Stimulated activated CD8-positive, alpha-beta memory T cell treated with anti-CD3 and anti-CD28 coated beads, Interleukin-4, amount 100 ng/mL, for 24 hours (primary cell): ENCODE results near the gene MRTFA.
"Not testable (repeated sequence)": the region's sequence is repeated elsewhere in the genome, so short reads cannot be mapped to it uniquely, and the experiment has no call there.

ENCODE experiments used
- DNase-seq: peaks from one replicate; pipeline ENCODE4 v3.0.0-alpha.2; 2020; ENCODE audit warnings: low read depth

The MRTFA gene

DNA sequence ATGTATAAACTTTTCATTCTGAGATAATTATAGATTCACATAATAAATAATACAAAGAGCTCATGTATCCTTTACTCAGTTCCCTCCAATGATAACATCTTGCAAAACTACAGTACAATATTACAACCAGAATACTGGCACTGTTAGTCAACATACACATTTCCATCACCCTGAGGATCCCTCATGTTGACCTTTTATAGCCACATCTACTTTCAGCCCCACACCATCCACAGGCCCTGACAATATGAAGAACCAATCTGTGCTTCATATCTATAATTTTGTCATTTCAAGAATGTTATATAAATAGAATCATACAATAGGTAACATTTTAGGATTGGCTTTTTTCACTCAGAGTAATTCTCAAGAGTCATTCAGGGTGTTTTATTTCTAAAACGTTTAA lies 115.5 kb downstream of the MRTFA start:
- no peak for DNase-seq

DNA sequence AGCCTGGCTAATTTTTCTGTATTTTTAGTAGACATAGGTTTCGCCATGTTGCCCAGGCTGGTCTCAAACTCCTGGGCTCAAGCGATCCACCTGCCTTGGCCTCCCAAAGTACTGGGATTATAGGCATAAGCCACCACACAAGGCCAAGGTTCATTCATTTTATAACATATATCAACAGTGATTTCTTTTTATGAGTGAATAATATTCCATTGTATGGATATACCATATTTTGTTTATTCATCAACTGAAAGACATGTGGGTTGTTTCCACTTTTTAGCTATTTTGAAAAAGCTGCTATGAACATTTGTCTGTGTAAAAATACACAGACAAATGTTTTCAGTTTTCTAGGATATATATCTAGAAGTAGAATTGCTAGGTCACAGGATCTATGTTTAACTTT lies 116.0 kb downstream of the MRTFA start:
- DNase-seq = no peak

DNA sequence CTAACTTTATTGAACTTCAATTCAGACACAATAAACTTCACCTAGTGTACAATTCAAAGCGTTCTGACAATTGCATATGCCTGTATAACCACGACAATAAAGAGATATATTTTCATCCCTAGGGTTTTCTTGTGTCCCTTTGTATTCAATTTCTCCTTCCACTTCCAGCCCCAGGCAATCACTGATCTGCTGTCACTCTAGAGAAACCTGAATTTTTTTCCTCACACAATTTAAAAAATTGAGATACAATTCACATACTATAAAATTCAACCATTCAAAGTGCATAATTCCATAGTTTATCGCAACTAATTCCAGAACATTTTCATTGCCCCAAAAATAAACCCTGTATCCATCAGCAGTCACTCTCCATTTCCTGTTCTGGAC lies 116.6 kb downstream of the MRTFA start:
- DNase-seq = no peak

DNA sequence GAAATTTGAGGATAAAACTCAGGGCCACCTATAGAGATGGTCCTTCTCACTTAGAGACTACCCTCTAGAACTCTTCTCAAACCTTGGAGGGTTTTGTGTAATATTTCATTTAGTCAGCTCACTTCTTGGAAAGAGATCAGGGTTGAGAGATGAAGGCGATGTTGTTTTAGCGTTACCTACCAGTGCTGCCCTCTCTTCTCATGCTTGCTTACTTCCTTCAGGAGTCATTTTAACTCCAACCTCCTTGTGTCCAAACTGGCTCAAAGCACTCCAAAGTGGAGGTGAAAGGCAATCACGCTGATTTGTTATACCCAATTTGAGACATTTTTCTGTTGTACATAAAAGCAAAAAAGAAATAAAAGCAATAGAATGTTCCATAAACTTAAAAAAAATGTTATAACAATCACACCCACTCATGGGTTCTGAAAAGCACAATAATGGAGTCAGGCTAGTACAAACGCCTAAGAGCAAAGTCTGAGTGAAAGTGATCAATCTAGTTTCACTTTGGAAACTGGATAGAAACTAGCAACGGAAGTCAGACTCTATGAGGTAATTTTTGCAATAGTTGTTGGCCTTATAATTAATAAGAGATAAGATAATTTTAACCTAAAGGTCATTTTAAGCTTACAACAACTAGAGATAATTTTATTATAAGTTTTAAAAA lies 117.1 kb downstream of the MRTFA start:
- no peak for DNase-seq

DNA sequence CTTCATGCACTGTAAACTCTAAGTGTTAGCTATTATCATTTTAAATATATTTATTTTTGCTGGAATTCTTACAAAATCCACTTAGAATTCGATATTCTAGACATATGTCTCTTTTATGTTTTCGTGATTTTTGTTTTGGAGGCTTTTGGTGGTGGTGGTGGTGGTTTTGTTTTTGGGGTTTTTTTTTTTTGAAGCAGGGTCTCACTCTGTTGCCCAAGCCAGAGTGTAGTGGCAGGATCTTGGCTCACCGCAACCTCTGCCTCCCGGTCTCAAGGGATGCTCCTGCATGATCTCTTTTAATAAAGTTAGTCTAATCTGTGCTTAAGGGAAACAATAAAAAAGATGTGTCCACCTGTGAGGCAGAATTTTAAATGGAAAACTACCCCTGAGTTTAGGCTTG lies 117.7 kb downstream of the MRTFA start:
- DNase-seq = no peak

DNA sequence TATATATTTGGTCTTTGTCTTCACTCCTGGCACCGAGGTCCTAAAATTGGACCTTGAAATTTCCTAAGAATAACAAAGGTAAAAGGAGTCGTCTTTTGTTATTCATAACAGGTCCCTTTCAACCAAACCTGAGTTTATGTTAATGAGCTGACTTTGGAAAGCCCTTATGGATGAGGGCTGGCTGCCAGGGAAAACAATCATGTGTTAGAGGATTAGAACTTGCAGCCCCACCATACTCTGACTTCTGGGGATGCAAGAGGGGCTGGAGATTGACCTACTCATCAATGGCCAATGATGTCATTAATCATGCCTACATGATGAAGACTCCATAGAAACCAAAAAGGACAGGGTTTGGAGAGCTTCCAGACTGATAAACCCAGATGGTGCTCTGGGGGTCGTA lies 118.9 kb downstream of the MRTFA start:
- no peak for DNase-seq

DNA sequence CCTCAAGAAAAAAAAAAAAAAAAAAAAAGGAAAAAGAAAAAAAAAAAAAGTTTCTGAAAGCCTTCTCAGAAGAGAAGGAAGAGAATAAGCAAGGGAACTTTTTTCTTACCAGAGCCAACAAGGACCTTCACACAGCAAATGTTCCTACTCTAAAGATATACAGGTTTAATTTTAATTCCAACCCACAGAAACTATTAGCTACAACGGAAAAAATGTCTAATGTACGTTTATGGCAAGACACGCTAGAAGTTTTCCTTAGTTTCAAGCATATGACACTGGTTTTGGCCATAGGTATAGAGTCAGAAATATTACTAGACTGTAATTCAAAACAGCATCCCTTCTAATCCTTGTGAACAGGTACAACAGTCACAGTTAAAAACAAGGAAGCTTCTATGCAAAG lies 120.1 kb downstream of the MRTFA start:
- no peak for DNase-seq

DNA sequence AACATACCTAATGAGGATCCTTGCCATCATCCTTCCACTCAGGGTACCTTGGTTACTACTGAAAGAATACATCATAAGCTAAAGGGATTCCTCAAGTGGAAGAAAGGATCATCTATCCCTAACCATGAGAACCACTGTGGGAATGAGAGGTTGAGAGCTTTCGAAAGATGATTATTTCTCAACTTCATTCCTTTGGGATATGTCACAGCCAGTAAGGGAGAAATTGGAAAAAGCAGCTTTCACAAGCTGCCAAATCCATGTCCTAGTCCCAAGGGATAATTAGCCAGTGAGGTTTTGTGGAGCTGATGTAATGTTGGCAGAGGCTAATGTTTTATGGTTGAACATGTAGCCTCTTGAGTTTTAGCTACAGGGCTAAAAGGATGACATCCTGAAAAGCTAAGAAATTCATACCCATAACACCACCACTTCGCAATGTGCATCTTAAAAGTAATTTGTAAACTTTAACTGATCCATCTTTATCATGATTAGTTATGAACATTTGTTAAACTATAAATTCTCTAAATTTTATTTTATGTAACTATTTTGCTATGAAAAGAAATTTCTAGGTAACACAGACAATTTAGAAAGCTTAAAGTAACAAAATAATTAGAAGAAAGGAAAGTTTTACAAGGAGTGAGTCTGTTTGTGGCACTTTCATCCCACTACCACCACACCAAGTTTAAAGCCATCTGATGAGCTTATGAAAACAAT lies 123.9 kb downstream of the MRTFA start:
- no peak for DNase-seq

DNA sequence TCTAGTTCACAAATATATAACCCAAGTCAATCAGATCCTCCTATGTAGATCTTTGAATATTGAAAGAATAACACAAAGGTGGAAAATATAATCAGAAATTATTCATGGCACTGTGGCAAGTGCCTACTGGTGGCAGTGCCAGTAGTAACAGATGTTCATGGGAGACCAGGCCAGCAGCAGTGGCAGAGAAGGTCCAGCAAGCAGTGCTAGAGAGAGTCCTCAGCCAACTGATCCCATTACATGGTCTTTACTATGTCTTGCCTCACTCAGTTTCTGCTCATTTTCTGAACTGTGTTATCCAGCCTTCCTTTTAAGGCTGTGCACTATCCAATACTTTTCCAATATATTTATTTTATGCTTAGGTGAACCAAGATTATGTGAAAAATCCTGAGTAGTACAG lies 124.9 kb downstream of the MRTFA start:
- DNase-seq = no peak

DNA sequence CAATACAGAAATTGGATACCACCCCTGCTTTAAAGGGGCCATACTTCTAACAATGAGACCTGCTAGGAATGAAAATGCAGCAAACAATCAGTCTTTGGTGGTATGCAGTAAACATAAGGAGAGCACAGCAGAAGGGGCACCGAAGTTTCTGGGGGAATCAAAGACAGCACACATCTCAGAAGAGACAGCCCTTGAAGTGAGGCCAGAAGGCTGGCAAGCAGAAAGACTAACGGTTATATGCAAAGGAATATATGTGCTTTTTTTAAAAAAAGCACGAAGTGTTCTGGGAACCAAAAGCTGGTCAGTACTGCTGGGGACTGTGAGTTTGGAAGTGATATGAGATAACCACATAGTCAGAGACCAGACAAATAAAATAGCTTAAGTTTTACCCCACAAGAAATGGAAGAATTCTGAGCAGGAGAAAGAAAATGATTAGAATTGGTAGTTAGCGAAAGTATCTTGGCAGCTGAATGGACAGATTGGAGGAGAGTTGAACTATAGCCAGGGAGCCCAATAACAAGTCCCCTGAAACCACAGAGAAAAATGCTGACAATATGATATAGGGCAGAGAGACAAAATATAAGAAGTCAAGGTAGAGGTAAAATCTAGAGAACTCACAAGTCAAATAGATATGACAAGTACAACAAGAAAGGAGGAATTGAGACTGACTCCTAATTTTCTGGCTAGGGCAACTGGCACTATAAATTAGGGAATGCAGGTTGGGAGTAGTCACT lies 125.7 kb downstream of the MRTFA start:
- DNase-seq = no peak

DNA sequence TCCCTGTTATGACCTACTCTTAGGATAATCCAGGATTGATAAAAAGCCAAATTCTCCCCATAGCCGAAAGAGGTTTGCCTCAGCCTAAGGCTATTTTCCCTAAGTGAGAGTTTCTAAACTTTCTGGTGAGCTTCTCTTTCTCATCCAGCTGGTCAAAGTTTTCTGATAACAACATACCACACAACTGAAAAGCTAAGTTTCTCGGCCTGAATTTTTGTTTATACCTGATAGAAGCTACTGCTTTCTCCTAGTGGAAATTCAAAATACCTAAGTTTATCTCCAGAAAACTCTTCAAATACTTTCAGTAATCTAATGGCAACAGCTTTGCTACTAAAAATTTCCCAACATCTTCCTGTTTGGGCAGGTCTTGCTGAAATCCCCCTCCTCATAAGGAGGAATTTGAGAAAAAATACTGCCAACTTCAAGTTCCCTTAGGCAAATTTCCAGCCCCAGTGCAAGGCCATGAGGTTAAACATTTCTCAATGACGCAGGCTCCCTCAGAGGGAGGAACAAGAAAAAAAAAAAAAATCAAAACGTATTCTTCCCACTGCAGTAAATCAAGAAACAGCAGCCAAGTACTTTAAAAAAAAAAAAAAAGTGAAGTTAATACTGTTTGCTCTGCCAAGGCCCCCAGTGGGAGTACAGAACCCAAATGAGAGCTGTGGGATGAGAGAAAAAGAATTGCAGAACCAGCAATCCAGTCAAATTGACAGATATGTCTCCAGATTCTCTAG lies 127.0 kb downstream of the MRTFA start:
- no peak for DNase-seq

DNA sequence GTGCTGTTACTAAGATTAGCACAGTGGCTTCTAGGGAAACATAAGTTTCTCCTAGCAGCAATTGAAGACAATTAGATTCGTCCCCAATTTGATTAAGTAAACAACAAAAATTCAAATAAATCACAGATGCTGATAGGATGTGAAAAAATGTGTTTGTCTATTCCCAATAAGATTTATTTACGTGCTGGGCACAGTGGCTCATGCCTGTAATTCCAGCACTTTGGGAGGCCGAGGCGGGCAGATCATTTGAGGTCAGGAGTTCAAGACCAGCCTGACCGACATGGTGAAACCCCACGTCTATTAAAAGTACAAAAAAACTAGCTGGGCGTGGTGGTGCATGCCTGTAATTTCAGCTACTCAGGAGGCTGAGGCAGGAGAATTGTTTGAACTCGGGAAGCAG lies 128.5 kb downstream of the MRTFA start:
- not testable (repeated sequence) for DNase-seq

DNA sequence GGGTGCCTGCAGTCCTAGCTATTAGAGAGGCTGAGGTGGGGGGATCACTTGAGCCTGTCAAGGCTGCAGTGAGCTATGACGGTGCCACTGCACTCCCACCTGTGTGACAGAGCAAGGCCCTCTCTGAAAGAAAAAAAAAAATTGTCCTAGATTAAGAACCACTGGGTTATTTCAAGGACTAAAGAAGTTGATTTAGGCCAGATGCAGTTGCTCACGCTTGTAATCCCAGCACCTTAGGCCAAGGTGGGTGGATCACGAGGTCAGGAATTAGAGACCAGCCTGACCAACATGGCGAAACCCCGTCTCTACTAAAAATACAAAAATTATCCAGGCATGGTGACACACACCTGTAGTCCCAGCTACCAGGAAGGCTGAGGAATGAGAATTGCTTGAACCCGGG lies 129.0 kb downstream of the MRTFA start:
- no peak for DNase-seq

DNA sequence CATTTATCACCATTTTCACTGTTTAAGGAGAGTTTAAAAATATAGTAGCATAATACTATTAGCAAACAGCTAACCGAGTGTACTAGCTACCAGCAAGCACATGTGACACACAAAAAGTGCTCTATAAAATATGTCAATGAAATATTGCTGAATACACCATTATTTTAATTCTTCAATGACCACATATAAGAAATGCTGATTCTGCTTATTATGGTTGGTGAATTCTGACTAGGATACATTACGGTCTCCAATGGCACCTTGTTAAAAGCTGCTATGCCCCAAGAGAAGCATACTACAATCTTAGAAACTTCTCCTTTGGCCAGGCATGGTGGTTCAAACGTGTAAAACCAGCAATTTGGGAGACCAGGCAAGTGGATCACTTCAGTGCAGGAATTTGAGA lies 129.8 kb downstream of the MRTFA start:
- no peak for DNase-seq

DNA sequence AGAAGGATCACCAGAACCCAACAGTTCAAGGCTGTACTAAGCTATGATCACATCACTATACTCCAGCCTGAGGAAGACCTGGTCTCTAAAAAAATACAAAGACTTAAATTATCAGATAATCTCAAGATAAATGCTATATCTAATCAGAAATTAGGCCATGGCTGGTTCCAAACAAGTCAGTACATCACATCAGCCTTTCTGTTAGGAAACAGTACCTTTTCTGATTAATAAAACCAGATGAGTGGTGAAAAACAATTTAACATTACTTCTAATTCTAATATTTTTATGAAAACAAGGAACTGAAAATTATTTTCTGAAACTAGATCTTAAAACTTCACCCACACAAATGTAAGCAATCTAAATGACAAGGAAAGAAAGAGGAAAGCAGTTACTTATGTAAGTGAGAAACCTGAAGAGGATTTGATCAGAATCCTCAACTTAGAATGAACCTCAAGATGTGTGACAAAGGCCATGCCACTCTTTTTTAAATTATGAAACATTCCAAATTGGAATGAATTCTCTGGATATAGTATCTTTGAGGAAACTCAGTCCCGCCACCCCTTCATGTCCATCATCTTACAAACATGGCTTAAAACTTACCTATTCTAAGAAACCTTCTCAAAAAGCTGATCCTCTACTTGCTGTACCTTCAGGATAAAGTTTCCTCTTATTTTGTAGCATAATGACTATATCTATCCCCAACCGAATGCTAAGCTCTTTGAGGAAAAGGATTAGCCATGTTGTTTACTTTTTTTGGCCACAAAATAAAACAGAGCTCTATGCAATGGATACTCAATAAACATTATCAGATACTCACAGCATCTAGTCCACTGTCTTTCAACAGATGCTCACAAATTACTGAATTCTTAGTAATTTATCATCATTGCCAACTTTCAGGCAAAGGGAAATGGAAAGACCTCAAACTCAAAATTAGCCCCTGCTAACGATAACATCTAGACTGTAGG lies 132.0 kb downstream of the MRTFA start:
- no peak for DNase-seq

DNA sequence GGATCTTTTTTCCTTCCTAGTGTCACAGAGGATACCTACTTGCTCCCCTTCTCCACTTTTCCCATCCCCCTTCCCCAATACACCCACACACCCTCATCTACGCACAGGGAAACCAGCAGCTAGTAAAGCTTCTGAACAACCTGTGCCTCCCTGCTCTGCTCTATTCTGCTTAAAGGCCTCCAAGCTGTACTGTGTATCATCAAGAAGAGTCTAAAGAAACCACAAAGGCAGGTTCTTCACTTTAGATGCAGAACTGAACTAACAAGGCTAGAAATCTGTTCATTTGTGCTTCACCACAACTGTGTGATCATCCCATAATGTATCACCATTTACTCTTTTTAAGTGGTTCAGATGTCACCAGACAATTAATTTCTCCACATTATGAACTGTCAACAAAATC lies 133.6 kb downstream of the MRTFA start:
- no peak for DNase-seq

DNA sequence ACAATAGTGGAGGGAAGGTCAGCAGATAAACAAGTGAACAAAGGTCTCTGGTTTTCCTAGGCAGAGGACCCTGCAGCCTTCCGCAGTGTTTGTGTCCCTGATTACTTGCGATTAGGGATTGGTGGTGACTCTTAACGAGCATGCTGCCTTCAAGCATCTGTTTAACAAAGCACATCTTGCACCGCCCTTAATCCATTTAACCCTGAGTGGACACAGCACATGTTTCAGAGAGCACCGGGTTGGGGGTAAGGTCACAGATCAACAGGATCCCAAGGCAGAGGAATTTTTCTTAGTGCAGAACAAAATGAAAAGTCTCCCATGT lies 136.1 kb downstream of the MRTFA start:
- DNase-seq = not testable (repeated sequence)

DNA sequence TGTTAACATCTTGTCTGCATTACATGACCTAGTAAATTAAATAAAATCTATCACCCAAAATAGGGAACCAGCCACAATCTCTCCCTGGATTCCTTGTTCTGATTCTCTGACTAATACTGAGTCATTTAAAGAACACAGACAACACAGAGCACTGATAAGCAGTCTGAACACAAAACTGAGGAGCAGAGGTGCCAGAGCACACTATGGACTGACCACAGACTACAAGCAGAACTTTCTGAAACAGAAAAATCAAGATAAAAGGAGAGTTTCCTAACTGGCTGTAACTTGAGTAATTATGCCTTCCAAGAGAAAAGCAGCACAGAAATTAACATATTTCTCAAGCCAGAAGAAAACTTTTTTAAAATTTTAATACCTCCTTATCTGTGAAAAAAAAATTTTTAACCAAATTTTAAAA lies 137.3 kb downstream of the MRTFA start:
- no peak for DNase-seq

DNA sequence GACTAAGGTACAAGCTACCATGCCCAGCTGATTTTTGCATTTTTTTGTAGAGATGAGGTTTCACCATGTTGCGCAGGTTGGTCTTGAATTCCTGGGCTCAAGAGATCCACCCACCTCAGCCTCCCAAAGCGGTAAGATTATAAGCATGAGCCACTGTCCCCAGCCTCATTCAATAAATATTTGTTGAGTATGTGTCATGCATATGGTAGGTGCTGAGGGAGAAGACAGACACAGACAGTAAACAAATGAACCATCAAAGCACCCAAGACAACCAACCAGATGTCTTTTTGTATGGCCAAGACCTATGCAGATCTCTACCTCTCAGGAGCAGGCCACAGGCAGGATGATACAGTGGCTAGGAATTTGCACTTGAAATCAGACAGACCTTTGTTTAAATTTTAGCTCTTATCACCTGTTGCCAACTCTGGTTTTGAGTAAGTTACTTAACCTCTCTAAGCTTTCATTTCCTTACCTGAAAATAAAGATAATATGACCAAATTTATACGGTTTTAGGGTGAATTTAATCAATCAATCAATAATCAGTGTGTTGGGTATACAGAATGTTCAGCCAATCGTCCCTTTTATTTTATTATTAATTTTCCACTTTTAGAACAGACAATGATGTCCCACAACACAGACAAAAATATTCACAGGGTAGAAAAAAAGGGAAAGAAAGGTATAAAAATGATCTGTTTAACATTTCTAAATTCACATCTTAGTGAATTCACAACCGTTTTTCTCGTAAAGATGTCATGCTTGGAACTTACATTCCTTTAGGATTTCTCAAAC lies 137.9 kb downstream of the MRTFA start:
- DNase-seq = no peak

DNA sequence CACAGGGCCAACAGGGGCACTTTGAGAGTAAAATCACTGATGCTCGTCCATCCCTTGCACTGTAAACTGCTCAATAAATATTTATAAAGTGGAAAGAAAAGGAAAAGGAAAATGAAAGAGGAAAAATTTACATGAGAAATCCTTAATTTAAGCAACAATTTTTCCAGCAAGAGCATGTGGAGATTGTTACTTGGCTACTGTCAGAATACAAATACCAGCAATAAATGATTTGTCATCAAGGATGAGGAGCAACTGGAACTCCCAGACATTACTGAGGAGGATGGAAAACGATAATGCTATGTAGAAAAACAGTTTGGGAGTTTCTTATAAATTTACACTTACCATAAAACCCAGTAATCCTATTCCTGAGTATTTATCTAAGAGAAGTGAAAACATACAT lies 143.1 kb downstream of the MRTFA start:
- no peak for DNase-seq
